CD4-positive, alpha-beta T cell treated with Interleukin-15 for 4 hours (primary cell): Measurements from ENCODE around the gene APBA1.

Source experiments
- DNase-seq: peaks from one replicate; pipeline ENCODE4 v3.0.0-alpha.2; 2020; ENCODE audit warnings: low spot score

APBA1 gene

DNA sequence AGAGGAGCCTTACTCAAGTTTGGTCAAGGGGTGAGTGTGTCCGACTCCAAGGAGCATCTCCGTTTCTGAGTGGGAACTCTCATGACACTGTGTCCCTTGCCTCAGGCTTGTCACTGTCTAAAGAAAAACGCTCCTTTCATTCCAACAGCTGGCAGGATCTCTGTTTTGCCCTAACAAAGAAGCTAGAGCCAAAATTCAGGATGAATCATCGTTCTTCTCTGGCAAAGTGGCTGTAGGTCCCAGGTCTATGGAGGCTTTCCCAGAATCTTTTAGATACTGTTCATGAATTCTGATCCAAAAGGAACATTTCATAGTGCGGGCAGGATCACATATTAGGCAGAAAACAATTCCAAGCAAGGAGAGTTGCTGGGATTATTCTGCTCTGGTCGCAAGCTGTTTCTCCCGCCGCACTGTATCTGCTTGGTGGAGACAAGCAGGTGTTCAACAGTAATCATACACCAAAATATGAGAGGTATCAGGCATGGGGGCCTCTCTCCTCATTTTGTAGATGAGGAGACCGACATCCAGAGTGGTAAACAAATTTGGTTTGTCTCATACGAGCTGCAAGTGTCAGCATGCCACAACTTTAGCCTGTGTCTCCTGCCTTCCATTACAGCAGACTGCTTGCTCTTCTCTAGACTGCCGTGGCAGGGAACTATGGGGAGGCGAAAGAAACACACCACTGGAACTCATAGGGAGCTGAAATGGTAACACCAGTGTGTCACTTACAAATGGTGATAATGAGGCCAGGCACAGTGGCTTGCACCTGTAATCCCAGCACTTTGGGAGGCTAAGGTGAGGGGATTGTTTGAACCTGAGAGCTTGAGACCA, 274.6 kb downstream of the APBA1 start:
- no peak for DNase-seq

GRCh38 chr9:69396759-69397158, 275.4 kb downstream of the APBA1 start:
- no peak for DNase-seq

DNA sequence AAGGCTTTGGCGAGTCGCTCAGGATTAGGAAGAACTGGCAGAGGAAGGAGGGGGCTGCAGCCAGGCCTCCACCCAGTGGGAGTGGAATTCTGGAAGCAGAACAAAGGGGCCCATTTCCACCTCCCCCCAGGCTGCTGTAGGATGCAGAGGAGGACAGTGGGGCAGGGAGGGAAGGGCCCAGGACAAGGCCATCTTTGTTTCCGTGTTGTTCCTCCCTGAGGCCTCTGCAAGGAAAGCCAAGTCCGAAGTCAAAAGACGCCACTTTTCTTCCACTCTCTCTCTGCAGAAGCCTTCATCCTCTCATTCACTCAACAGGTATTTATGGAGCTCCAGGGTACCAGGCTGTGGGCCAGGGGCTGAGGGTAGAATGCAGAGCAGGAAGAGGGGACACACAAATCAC, 276.5 kb downstream of the APBA1 start:
- DNase-seq: no peak

DNA sequence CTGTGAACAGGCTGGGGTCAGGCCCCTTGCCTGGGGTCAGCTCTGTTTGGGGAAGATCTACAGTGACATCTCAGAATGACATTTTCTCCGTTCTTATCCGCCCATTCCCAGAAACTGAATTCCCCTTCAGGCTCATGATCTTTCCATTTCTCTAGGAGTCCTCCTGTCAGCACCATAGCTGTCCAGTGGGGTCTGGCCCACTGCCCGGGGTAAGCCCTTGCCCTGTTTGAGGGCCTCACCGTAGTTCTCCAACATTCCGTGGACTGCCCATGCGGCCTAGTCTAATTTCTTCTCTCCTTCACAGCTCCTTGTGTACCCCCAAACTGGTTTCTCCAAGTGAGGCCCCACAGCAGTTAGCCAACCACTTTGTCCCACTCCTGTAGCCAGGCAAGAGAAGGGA, 278.7 kb downstream of the APBA1 start:
- no peak for DNase-seq

DNA sequence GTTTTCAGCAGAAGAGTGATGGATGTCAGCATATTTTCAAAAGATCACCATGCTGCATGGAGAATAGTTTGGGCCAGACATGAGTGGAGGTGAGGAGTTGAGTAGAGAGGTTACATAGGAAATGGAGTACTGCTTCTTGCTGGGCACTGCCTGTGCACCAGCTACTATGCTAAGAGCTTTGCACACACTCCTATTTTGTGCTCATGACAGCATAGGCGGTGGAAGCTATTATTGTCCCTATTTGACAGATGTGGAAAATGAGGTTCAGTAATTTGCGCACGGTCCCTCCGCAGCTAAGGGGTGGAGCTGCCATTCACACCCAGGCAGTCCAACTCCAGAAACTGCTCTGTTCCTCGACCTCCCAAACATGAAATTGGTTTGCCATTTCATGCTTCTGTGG, 279.3 kb downstream of the APBA1 start:
- DNase-seq: no peak

GRCh38 chr9:69391946-69392345, 280.2 kb downstream of the APBA1 start:
- DNase-seq: no peak

- DNase-seq: no peak
These were observed 280.7 kb downstream of the APBA1 start for GRCh38 chr9:69391487-69391886.

DNA sequence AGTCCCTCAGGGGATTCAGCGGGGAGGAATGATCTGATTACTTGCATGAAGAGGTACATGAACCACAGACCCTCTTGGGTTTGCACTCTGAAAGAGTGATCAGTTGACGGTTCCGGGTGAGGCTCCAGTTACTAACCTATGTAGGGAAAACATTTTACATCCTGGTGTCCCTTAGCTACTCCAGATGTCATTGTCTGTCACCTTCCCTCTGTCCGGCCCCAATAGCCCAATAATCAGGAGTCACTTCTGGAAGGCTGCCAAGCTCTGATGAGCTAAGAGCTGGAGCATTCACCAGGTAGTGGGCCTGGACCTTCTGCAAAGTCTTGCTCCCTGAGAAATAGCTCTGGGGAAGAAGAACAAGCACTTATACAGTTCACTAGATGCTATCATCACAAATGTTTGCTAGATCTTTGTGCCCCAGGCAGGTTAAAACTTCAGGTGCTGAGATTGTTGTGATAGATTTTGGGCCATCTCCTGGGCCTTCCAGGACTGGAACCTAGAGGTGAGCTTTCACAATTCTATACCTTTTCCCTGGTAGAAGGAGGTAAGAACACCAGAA, 282.7 kb downstream of the APBA1 start:
- DNase-seq: no peak

DNA sequence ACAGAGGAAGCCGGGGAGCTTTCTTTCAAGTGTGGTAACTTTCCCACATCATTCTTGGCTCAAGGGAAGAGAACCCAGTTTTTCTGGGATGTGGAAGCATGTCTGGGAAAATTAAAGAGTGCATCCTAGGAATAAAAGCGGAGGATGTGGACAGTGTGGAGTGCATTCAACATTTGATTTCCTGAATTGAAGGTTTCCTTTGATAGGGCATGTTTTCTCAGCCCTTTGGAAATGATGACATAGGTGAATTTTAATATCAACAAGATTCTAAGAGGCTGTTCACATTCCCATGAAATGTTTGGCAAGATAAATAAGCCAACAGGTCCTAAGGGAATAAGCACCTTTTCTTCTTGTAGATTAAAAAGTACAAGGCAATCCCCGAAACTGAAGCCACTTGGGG, 283.6 kb downstream of the APBA1 start:
- no peak for DNase-seq

DNA sequence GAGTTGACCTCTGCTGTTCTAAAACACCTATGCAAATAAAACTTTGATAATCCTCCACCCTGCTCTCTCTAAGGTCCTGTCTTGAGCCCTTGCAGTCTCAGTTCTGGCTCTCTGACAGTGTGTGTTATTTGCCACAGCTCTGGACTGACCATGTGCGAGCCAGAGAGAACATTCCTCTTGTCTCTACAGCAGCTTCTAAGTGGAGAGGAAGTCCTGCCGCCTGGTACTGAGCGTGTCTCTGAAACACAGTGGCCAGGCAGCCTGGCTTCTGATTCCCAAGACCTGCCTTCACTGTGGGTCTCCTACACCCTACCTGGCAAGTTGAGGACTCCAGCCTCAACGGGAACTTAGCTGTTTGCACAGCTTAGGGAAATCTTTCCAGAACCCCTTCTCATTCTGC, 285.5 kb downstream of the APBA1 start:
- no peak for DNase-seq

DNA sequence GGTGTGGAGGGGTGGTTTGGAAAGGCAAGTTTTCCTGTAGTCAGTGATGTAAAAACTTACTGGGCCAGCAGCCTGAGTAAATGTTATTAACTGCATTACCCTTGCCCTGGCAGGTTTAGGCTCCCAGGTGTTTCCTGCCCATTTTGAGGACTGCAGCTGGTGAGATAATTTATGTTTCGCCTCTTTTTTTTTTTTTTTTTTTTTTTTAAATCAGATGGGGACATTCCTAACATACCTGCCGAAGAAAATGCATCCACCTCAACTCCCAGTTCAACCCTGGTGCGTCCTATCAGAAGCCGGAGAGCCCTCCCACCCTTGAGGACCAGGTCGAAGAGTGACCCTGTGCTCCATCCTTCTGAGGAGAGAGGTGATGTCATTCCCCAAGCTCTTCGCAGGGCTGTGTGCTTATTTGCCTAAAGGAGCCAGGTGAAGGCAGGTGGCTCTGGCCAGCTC, 286.6 kb downstream of the APBA1 start:
- DNase-seq: no peak

GRCh38 chr9:69382135-69382534, 290.0 kb downstream of the APBA1 start:
- no peak for DNase-seq

DNA sequence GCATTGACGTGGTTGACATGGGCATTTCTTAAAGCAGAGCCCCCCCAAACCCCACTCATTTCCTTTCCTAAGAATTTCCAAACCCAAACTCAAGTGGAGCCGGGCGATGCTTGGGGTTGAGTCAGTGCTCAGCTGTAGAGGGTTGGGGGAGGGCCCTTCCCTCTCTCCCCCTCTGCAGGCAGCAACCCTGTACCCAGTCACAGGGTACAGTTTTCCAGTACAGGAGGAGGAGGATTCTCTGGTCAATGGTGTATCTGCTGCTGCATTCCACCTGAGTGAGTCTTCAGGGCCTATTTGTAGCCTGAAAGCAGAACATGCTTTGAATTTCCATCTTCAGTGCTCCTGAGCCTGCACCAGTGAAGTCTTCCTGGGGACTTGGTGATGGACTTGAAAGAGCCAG, 291.4 kb downstream of the APBA1 start:
- DNase-seq: no peak

GRCh38 chr9:69380301-69380700, 291.9 kb downstream of the APBA1 start:
- DNase-seq: no peak

- no peak for DNase-seq
These were observed 292.7 kb downstream of the APBA1 start for GRCh38 chr9:69379270-69379982.

DNA sequence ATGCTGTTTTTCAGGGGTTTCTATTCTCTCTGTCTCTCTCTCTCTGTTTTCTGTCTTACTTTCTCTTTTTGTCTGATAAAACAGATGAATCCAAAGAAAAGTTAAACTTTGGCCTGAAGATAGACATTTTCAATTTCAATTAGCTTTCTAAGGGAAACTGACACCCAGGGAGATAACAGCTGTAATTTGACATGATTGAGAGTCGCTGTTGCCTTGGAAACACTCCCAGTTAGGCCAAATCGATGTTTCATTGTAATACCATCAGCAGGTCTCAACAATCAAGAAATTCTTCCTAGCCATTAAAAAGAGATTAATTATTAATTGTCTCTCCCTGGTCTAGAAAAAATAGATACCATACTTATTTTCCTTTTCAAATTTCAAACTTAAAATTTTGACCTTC, 294.2 kb downstream of the APBA1 start:
- DNase-seq: no peak
